ENCODE data around the gene EIF1B. TPM values are rescaled to one million over a fixed set of nuclear protein-coding genes. Genes with fewer than 3 reads are reported as not detected.

The EIF1B gene
- total RNA-seq, 1 donor from 2014 or later: 81.8 TPM

DNA sequence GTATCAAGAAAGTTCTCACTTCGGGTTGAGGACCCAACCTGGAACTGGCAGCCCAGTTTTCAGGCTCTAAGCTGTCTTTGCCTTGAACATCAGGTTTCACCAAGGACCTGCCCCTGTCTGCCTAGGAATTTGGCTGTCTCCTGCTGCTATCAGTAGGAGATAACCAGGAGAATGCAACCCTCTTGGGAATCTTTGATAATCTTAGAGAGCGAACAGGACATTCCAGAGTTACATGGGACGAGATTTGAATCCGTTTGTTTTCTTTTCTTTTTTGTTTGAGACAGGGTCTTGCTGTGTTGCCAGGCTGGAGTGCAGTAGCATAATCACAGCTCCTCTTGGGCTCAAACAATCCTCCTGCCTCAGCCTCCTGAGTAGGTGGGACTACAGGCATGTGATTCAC is 18.0 kb upstream of the EIF1B start:
- Mint-ChIP-seq H3K4me1 (ENCODE audit: unreplicated experiment) (peaks cover 5% of the 10 kb centered on the region), H3K27me3 (no peaks in the 10 kb centered on the region), H3K27ac (no peak overlapping the region), H3K9me3 (no peaks in the 10 kb centered on the region), H3K36me3 (no peaks in the 10 kb centered on the region), H3K4me3 (no peak overlapping the region)
- DNase-seq (ENCODE audit: extremely low spot score, unreplicated experiment): no peak
- TF ChIP-seq, protein P1, sequence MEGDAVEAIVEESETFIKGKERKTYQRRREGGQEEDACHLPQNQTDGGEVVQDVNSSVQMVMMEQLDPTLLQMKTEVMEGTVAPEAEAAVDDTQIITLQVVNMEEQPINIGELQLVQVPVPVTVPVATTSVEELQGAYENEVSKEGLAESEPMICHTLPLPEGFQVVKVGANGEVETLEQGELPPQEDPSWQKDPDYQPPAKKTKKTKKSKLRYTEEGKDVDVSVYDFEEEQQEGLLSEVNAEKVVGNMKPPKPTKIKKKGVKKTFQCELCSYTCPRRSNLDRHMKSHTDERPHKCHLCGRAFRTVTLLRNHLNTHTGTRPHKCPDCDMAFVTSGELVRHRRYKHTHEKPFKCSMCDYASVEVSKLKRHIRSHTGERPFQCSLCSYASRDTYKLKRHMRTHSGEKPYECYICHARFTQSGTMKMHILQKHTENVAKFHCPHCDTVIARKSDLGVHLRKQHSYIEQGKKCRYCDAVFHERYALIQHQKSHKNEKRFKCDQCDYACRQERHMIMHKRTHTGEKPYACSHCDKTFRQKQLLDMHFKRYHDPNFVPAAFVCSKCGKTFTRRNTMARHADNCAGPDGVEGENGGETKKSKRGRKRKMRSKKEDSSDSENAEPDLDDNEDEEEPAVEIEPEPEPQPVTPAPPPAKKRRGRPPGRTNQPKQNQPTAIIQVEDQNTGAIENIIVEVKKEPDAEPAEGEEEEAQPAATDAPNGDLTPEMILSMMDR (conservative IDR thresholded peaks at IDR 0.05): no peak

DNA sequence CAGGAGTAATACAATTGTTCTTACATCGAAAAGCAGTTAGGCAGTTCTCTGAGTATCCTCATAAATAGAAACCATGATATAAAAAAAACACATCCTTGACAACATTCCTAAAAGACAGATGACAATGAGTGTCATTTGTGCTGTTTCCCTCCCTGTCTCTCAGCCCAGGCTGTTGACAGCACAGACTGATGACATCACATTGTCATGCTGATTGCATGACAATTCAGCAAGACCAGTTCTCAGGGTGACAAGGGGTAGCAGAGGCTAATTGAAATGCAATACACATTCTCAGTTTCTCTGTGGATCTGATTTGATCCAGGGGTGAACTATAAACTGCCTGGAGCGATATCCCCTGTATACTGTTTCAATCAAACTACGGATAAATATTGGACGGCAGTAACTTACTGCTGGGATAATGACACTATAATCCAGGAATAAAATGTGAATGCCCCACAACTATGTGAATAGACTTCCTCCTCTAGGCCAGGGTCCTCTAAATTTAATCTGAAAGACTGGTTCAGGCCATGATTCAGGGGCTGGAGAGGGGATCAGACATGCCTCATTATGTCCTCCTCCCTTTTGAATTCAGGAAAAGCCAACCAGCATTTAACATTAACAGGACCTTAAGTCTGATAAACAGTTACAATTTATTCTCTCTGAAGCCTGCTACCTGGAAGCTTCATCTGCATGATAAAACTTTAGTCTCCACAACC is 16.7 kb upstream of the EIF1B start:
- H3K27ac Mint-ChIP-seq: no peak overlapping the region
- no peaks in the 10 kb centered on the region for H3K9me3 Mint-ChIP-seq
- TF ChIP-seq, protein P1 (conservative IDR thresholded peaks at IDR 0.05): no peak
- peaks cover 5% of the 10 kb centered on the region for H3K4me1 Mint-ChIP-seq (ENCODE audit: unreplicated experiment)
- H3K36me3 Mint-ChIP-seq: no peaks in the 10 kb centered on the region
- DNase-seq (ENCODE audit: extremely low spot score, unreplicated experiment): no peak
- no peak overlapping the region for H3K4me3 Mint-ChIP-seq
- H3K27me3 Mint-ChIP-seq: peaks cover 5% of the 10 kb centered on the region

DNA sequence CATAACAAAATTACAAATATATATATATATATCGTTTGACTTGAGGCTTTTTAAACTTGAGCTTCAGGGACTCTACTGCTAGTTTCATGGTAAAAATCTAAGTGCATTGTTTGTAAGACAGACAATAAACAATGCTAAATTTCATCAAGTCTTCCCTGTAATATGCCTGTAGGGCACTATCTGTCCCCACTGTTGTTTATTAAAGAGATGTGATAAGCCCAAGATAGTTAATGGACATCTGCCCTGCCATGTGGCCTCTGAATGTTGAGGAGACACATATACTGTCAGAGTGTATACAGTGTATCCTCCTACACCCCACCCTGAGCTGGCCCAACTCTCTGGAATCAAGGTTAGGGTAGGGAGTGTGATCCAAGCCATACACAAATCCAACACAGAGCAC is 15.1 kb upstream of the EIF1B start:
- no peaks in the 10 kb centered on the region for H3K36me3 Mint-ChIP-seq
- no peaks in the 10 kb centered on the region for H3K9me3 Mint-ChIP-seq
- DNase-seq (ENCODE audit: extremely low spot score, unreplicated experiment): no peak
- H3K4me3 Mint-ChIP-seq: no peak overlapping the region
- H3K4me1 Mint-ChIP-seq (ENCODE audit: unreplicated experiment): peaks cover 5% of the 10 kb centered on the region
- H3K27me3 Mint-ChIP-seq: peaks cover 5% of the 10 kb centered on the region
- H3K27ac Mint-ChIP-seq: no peak overlapping the region
- TF ChIP-seq, protein P1 (conservative IDR thresholded peaks at IDR 0.05): no peak

DNA sequence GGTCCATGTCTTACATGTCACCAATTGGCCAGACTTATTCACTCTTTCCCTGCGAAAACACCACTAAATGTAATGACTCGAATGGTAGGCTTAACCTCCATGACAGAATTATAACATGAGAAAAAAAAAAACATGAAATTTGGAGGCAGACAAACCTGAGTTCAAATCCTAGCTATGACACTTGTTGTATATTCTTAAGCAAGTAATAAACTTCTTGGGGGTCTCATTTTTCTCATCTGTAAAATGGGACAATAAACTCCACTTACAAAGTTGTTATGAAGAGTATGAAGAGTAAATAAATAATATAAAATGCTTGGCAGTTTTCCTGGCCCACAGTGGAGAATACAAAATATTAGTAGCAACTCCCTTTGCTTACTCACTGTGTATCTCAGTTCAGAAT is 11.4 kb upstream of the EIF1B start:
- Mint-ChIP-seq H3K27ac (no peak overlapping the region), H3K36me3 (peaks cover 7% of the 10 kb centered on the region), H3K9me3 (no peaks in the 10 kb centered on the region), H3K27me3 (peaks cover 5% of the 10 kb centered on the region), H3K4me3 (no peak overlapping the region), H3K4me1 (ENCODE audit: unreplicated experiment) (peaks cover 13% of the 10 kb centered on the region)
- TF ChIP-seq, protein P1 (conservative IDR thresholded peaks at IDR 0.05): no peak
- no peak for DNase-seq (ENCODE audit: extremely low spot score, unreplicated experiment)

DNA sequence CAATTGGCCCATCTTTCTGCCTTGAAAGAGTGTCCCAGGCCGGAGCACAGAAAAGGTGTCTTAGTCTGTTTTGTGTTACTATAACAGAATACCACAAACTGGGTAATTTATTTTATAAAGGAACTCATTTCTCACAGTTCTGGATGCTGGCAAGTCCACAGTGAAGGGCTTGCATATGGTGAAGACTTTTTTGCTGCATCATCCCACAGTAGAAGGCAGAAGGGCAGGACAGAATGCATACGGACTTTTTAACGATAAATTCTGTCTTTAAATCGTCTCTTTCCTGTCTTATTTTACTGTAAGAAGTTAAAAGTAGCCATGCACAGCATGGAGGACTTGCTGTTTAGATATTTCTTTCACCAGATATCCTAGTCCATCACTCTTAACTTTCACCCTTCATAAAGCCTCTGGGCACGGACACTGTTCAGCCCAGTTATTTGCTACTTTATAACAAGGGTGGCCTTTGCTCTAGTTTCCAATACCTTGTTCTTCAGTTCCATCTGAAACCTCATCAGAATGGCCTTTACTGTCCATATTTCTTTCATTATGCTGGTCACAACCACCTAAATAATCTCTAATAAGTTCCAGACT is 10.3 kb upstream of the EIF1B start:
- H3K27ac Mint-ChIP-seq: no peak overlapping the region
- no peak overlapping the region for H3K4me3 Mint-ChIP-seq
- H3K36me3 Mint-ChIP-seq: peaks cover 7% of the 10 kb centered on the region
- H3K9me3 Mint-ChIP-seq: no peaks in the 10 kb centered on the region
- DNase-seq (ENCODE audit: extremely low spot score, unreplicated experiment): no peak
- peaks cover 5% of the 10 kb centered on the region for H3K27me3 Mint-ChIP-seq
- H3K4me1 Mint-ChIP-seq (ENCODE audit: unreplicated experiment): peaks cover 8% of the 10 kb centered on the region
- TF ChIP-seq, protein P1 (conservative IDR thresholded peaks at IDR 0.05): no peak

Measured in type B pancreatic cell (in vitro differentiated cells).